NCI-H2081 treated with DMSO at 0.1 percent for 48 hours (cell line): ENCODE data around the gene CMPK1.
A peak's percentile ranks its signal among the peaks of the same experiment; 100 is the strongest.
"Not testable (repeated sequence)": the region's sequence is repeated elsewhere in the genome, so short reads cannot be mapped to it uniquely, and the experiment has no call there.

ENCODE experiments used
- DNase-seq: peaks from one replicate; lab custom pipeline; 2025; lab: John Stamatoyannopoulos, UW

Gene CMPK1

DNA sequence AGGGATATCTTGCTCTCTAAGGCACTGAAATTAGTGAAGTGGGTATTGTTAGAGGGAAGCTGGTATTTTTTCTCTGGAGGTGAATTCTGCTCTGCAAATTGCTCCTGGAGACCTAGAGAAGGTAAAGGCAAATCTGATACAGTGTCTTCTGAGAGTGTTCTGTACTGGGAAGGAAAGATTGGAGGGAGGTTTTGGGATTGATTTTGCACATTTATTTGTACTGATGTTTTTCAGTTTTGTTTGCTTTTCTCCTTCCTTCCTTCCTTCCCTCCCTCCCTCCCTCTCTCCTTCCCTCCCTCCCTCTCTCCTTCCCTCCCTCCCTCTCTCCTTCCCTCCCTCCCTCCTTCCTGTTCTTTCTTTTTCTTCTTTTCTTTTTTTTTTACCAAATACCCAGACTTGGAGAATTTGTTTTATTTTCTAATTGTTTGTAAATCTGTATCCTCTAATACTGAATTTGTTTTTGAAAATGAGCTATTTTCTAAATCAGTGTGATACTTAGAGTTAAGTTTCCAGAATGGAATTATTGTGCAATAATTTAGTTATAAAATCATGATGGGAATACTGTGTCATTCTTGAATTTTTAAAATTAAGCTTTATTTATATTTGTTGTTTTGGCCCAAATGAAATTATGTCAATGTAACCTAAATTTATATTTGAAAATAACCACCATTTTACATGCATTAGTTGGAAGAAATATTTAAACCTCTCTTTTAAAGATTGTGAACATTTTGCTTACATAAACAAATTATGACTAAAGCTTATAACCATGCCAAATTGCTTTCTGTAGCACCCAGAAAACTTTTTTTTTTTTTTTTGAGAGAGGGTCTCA is 4.9 kb downstream of the CMPK1 start:
- DNase-seq: no peak

DNA sequence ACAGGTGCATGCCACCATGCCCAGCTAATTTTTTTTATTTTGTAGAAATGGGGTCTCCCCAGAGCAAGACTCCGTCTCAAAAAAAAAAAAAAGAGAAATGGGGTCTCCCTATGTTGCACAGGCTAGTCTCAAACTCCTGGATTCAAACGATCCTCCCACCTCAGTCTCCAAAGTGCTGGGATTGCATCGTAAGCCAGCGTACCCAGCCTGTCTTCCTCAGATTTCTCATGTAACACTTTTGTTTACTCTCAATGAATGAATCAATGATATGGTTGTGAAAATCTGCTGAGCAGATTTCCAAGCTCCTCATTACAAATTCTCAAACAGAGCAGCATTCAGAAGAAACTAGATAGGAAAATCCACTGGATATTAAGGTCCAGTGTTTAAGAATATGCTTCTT is 6.6 kb downstream of the CMPK1 start:
- DNase-seq: no peak

DNA sequence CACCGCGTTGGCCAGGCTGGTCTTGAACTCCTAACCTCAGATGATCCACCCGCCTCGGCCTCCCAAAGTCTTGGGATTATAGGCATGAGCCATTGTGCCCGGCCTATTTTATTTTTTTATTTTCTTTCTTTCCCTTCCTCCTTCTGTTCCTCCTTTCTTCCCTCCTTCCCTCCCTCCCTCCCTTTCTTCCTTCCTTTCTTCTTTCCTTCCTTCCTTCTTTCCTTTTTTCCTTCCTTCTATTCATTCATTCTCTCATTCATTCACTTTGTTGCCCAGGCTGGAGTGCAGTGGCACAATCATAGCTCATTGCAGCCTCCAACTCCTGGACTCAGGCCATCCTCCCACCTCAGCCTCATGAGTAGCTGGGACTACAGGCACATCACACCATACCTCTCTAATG is 13.4 kb downstream of the CMPK1 start:
- DNase-seq: not testable (repeated sequence)

DNA sequence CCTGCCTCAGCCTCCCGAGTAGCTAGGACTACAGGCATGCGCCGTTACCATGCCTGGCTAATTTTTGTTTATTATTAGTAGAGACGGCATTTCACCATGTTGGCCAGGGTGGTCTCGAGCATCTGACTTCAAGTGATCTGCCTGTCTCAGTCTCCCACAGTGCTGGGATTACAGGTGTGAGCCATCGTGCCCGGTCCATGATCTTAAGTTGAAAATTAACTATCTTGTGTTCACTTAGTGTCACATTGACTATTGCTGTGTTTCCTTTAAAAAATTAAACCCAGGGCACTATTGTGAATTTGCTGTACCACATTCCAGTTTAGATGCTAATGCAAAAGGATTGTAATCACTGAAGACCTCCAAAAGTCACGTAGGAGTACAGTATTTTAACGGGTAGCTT is 14.1 kb downstream of the CMPK1 start:
- DNase-seq: no peak

DNA sequence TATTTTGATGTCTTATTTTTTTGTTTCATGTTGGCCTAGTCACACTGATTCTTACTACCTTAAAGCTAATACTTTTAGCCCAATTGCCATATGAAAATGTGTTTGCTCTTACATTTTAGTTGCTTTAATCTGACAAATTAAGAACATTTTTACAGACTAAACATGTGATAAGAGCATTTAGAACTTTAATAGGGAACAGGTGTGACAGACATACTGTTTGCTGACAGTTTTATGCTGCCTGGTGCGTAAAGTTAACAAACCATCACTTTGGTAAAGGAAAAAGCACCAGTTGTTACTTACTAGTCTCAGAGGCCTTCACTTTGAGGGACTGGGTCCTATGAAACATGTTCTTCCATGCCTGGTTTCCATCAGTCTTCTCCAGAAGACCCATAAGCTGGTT is 14.7 kb downstream of the CMPK1 start:
- no peak for DNase-seq

DNA sequence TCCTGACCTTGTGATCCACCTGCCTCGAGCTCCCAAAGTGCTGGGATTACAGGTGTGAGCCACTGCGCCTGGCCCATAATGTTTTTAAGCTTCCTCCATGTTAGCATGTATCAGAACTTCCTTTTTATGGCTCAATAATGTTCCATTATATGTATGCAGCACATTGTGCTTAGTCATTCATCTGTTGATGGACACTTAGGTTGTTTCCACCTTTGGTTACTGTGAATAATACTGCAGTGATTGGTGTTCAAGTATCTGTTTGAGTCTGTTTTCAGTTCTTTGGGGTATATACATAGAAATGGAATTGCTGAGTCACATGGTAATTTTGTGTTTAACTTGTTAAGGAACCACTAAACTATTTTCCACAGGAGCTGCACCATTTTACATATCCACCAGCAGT is 17.7 kb downstream of the CMPK1 start:
- no peak for DNase-seq

DNA sequence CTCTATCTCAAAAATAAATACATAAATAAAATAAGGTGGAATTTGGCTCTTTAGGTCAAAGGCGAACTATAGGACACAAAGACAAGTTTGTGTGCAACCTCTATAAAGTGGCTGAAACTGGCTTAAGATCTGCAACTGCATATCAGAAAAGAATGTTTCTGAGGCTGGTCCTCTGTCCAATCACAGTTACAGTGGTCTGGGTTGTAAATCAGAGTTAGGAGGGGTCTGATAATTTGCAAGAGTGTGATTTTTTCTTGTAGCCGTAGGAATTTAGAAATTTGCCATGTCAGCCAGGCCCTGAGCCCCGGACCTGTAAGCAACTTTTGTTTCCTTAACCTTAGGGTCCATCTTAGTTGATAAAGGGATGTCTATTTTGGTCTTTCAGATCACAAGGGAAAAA is 27.8 kb downstream of the CMPK1 start:
- DNase-seq: no peak

DNA sequence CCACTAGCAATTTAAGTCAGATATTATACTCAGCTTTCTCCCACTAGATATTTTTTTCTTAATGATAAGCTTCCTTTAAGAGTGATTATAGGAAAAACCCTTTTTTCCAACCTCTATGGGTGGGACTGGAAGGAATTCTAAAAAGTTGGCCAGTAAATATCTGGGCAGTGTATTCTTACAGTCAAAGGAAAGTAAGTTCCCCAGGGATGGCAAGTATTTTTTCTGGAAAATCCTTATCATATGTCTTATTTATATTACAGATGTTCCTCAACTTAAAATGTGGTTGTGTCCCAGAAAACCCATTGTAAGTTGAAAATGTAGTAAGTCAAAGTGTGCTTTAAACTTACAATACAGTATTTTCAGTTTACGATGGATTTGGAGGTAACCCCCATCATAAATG is 29.2 kb downstream of the CMPK1 start:
- DNase-seq: no peak

DNA sequence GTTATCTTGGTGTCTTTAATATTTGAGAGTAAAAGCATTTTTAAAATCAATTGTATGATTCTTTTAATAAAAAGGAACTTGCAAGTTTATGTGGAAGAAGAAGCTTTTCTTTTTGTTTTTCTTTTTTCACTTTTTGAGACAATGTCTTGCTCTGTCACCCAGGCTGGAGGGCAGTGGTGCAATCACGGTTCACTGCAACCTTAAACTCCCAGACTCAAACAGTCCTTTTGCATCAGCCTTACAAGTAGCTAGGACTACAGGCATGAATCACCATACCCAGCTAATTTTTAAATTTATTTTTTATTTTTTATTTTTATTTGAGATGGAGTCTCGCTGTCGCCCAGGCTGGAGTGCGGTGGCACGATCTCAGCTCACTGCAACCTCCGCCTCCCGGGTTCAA is 34.1 kb downstream of the CMPK1 start:
- no peak for DNase-seq

DNA sequence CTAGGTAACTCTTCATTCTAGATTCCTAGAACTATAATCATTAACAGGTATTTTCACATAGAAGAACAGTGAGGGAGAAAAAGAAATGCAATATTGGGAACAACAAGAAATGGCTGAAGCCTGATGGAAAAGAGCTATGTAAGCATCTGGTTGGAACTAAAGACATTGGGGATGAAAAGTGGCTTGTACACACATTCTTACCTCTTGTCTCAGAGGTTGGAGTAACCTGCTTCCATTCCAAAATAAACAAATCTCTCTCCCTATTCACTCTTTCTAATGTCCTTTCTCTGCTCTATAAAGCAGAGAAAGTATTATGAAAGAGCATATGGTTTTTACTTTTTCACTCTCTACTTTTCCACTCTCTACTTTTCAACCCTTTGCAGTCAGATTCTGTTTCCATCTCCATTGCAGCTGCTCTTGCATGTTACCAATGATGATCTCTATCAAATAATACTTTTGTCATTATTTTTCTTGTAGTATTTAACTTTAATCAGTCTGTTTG is 37.5 kb downstream of the CMPK1 start:
- no peak for DNase-seq

DNA sequence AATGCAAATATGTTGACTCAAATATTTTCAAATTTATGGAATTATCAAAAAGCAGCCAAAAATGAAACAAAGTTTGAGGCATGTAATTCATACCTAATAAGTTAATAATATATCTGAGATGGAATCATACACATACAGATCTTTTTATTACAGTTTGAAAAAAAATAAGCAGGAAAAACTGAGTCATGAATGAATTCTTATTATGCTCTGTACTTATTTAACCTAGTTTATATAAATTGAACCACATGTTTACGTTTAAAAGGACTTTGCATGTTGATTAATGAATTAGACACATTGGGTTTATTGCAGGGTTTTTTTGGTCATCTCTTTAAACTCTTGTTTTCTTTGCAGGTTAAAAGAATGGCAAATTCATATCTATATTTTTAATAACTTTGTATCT is 40.9 kb downstream of the CMPK1 start:
- no peak for DNase-seq

DNA sequence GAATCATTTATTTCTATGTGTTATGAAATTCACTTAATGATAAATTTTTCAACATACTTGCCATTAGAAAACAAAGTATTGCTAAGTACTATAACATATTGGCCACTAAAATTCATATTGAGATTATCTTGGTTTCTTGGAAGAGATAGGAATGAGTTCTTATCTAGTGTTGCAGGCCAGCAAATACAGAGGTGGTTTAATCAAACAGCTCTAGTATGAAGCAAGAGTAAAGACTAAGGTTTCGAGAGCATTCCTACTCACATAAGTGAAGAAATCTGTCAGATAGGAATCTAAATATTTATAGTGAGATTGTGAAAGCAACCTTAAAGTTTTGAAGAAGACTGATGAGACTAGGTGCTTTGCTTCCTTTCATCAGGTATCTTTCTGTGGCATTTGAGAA is 44.6 kb downstream of the CMPK1 start:
- DNase-seq: no peak

DNA sequence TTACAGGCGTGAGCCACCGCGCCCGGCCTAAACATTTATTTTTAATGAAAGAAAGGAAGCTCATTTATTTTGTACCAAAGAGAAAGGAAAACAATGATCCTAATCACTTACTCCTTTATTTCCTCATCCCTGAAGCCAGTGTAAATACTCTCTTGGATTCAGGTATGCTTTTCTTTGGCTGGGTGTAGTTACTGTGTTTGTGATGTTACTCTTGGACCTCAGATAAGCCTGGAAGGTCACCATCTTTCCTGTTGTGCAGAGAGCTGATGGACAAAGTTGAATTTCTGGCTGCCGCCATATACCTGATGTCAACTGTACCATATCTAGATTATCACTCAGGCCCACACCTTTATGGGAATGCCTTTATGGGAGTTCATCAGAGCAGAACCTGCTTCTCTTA is 47.1 kb downstream of the CMPK1 start:
- DNase-seq: no peak

DNA sequence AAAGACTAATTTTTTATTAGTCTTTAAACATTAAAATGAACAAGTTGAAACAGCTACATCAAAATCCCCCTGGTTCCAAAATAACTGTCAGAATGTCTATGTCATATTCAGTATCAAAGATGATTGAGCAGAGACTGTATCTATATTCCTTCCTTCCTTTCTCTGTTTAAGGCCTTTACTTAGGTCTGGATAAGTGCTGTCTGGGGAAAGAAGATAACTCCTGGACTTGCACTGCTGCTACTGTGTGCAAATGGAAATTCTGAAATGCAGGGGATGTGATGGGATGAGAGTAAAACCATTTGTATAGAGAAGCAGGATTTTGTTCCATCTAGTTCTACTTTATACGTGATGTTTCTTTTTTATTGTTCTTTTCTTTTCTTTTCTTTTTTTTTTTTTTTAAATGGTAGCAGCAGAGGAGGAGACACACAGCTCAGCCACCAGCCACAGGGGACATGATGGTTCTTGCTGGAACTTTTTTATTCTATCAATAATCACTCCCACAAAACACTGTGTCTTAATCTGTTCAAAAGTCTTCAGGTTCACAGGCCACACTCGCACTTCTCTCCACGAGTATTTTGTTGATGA is 48.9 kb downstream of the CMPK1 start:
- no peak for DNase-seq

DNA sequence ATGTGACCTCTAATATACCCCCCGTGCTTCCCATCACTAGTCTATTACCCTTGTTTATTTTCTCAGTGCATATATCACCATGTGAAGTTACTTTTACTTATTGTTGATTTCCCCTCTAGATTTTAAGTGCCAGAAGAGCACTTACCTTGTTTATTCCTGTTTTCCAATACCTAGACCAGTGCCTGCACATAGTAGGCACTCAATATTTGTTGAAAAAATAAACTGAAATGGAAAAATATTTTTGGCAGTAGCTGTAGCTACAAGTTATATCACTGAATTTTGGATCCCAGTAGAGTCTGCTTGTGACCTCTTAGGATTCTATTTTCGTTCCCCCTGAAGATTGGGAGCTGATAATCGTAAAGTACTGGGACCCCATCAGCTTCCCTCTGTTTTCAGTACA is 50.5 kb downstream of the CMPK1 start:
- DNase-seq: no peak

DNA sequence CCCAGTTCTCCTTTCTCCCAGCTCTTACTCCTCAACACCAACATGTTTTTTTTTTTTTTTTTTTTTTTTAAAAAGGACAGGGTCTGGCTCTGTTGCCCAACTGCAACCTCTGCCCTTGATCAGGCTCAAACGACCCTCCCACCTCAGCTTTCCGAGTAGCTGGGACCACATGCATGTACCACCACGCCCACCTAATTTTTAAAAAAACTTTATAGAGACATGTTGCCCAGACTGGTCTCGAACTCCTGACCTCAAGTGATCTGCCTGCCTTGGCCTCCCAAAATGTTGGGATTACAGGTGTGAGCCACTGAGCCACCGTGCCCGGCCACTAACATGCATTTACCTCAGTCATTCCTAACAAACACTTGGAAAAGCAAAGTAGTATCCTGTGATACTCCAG is 51.4 kb downstream of the CMPK1 start:
- no peak for DNase-seq

DNA sequence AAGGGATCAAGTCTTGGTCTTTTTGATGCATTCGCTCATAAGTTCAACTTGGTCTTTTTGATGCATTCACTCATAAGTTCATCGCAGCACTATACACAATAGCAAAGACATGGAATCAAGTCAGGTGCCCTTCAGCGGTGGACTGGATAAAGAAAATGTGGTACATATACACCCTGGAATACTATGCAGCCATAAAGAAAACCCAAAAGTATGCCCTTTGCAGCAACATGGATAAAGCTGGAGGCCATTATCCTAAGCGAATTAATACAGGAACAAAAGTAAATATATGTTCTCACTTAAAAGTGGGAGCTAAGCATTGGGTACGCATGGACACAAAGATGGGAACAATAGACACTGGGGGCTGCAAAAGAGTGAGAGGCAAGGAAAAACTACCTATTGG is 52.7 kb downstream of the CMPK1 start:
- no peak for DNase-seq

DNA sequence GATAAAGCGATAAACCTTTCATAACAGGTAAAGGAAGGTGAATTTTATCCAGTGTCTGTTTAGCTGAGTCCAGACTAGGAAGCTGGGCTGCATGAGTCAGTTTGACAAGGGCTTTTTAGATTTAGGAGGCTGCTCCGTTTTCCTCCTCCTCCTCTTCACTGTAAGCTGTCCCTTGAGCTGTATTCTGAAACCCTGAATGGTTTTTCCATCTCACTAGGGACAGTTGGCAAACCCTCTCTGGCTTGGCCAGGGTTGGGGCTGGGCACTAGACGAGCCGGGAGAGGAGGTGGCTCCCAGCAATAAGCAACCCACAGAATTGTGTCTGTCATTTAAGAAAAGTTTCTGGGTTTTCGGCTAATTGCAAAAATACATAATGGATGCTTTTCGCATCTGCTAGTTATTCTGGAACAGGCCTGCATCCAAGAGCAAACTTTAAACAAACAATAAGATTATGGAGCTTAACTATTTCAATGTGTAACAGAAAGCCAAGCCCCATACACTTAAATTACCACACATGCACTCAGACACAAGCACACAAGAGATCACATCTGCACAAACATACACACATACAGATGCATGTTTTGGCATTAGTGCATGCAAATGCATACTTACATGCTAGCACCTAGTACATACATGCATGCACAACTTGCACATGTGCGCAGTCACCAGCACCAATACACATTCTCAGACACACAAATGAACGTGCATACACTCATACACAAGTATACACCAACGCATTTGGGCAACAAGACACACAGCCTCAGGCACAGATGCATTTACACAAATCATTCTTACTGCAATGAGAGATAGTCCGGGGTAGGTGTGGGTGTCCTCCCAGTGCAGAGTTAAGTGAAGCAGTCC is 54.7 kb downstream of the CMPK1 start:
- DNase-seq: no peak

DNA sequence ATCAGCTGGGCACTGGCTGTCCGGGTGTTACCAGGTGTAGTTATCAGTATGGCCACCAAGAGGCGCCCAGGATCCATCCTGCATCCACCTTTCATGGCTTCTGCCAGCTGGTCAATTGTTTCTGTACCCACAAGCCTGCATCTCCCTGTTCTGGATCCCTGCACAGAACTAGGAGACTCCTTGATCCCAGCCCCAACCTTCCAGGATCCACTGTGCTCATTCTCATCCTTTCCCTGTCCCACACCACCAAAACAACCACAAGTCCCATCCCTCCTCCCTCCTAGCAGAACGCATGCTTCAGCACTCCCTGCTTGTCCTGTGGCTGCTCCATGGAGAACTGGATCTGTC is 55.3 kb downstream of the CMPK1 start:
- peak; percentile 26 for DNase-seq

DNA sequence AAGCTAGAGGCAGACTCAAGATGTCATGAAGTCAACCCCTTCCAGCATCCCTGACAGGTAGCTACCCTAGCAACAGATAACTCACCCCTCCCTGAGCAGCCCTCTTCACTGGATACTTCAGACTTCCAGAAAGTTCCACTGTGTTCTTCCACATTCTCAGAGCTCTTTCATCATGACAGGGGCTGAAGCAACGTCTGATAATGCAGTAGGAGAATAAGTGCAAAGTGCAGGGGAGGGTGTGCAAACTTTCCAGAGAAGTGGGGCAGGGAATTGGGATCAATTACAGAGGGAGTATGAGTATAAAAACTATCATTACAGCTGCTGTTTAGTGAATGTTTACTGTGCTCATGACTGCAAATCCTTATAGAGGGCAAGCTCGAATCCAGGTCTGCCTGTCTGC is 56.1 kb downstream of the CMPK1 start:
- no peak for DNase-seq

DNA sequence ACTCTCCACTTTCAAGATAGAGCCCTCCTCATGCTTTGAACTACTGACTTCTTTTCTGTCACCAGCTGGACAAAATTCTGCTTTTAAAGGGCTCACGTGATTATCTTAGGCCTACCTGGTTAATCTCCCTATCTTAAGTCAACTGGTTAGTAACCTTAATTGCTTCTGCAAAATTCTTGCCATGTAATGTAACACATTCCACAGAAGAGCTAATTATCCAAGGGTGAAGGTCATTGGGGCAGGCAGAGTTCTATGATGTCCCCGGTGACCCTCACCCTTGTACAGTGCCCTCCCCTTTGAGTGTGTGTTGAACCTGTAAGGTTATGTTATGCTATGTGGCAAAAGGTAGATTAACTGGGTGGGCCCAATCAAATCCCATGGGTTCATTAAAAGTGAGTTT is 57.3 kb downstream of the CMPK1 start:
- DNase-seq: no peak

DNA sequence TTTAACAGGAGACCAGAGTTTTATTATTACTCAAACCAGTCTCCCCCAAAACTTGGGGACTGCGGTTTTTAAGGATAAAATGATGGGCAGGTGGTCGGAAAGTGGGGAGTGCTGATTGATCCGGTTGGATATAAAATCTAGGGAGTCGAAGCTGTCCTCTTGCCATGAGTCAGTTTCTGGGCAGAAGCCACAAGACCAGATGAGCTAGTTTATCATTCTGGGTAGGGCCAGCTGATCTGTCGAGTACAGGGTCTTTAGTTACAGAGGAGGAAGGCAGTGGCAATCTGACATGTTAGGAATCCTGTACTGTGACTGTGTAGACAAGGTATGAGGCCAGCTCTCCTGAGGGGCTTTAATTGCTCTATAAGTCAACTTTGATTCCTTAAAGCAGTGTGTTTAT is 59.6 kb downstream of the CMPK1 start:
- DNase-seq: no peak

DNA sequence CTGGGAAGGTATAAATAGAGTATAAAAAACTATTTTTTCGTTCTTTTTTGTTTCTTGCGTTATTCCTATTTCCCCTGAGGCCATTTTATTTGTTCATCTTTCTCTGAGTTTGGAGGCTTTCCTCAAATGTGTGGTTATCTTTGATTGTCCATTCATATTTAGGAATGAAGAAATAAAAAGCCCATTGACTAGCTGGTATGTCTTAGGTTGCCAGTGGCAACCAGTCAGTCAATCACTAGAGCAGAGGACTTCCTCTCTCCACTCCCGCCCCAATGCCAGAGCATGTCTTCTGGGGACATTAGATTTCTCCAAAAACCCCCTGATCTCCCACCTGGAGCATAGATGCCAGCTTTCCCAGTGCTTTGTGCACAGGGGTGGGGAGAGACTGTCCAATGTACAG is 61.8 kb downstream of the CMPK1 start:
- no peak for DNase-seq
